IPS DF 4.7 (cell line): ENCODE measurements around the gene MILR1.

Experiments
- DNase-seq: peaks from one replicate; pipeline ENCODE4 v3.0.0-alpha.2; 2013; ENCODE audit warnings: low spot score; ENCODE audit errors: extremely low read depth

MILR1 gene

DNA sequence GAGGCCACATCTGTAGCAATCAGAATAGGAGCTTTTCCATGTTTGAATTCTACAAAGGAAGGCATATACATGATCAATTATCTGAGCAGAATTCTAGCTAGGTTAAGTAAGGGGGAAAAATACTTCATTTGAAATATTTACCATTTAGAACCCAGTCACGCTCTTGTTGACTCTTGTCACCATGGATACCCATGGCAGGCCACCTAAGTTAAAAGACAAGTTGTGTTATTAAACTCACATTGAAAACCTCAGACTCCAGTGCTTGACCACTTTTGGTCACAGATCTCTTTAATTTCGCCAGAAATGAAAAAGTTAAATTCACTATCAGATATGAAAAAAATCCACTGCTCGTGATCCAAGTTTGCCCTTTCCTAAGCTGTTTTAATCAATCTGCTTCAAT, 53.1 kb downstream of the MILR1 start:
- DNase-seq = no peak

GRCh38 chr17:64502809-64503208, 53.9 kb downstream of the MILR1 start:
- DNase-seq = no peak

DNA sequence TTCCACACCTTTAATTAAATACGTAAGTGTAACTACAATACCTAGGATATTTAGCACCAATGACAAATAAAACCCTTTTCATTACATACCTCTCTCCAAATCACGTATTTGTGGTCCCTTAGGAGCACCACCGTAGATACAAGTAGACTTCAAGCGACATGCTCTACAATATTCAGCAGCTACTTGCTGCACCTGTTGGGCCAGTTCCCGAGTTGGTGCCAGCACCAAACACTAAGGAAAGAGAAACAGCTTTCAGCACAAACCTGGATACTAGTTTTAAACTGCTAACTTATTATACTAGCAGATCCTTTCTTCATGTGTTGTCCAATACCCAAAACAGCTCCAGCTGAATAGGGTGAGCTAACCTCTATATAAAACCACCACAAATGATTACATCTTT, 54.4 kb downstream of the MILR1 start:
- no peak for DNase-seq

GRCh38 chr17:64503821-64504768, 55.2 kb downstream of the MILR1 start:
- no peak for DNase-seq

DNA sequence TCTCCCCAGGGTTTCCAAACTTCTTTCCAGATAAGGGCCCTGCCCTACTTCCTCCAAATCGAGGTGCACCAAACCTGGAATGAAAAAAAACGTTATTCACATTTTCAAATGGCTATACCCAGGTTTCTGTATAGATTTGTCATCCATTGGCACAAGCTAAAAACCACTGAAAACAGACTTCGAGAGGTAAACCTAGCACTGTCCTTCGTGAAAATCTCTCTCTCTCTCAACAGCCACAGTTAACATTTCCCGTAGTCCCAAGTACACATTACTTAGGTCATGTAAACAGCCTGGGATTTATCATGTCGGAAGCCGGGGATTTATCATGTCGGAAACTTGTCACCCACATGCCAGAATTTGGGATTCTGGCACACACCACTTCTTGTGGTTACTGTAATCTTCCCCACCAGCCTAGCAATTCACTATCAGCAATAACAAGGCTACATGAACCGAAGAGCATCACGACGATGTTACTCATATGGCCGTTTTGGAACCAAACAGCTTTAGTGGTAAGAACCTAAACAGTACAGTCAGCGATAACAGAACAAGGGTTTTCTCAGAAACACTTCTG, 55.9 kb downstream of the MILR1 start:
- DNase-seq = no peak

GRCh38 chr17:64505340-64506200, 56.7 kb downstream of the MILR1 start:
- no peak for DNase-seq

GRCh38 chr17:64506201-64506575, 57.3 kb downstream of the MILR1 start, which contains the start of gene DDX5:
TSS of gene DDX5 (minus strand) at chr17:64506289. CDS start at chr17:64506119, 170 bp downstream.
- DNase-seq = peak; percentile 68

GRCh38 chr17:64506576-64507412, 57.9 kb downstream of the MILR1 start, which contains the start of gene CEP95:
TSS of gene CEP95 (plus strand) at chr17:64506977. CDS start at chr17:64507098, 121 bp downstream.
- peak; percentile 87 for DNase-seq

GRCh38 chr17:64507413-64507782, 58.5 kb downstream of the MILR1 start:
- DNase-seq = no peak

- DNase-seq = no peak
Observed at GRCh38 chr17:64508683-64509082, 59.8 kb downstream of the MILR1 start.

- DNase-seq = no peak
Observed at GRCh38 chr17:64509179-64509578, 60.3 kb downstream of the MILR1 start.

GRCh38 chr17:64515419-64515818, 66.5 kb downstream of the MILR1 start:
- no peak for DNase-seq

DNA sequence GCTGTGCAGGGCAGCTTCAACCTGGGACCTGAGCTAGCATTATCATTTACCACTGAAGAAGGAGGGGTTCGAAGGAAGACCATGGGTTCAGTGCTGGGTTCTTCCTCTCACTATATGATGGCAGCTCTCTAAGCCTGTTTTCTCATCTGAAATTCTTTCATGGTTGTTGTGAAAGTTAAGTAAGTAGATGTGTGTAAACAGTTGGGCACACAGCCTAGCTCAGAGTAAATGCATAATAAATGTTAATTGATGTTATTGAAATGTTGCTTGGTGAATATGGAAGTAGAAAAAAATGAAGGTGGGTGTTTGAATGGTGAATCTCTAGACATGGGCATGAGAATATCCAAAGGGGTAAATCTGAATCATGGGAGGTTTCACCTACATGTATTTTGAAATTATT, 66.9 kb downstream of the MILR1 start:
- no peak for DNase-seq
